Measurements from ENCODE around the gene SMYD3. TPM values are rescaled to one million over a fixed set of nuclear protein-coding genes. Genes with fewer than 3 reads are reported as not detected.

SMYD3 gene
- polyA plus RNA-seq, 1 donor from 2014 or later, result 48.6 TPM

DNA sequence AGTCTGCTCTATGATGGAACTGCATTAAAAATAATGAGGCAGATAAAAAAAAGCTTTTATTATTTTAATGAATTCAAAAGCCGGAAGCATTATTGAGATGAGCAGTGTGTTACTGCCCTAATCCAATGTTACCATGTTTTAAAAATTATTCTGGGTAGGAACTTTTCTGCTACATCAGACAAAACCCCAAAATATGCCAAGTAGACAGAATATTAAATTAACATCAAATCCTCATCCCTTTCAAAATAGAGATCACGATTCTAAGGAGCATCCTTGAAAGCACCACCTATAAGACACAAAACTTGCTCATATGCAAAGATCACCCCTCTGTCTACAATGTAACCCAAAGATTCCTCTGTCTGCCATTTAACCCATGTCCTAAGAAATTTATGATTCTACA is 357.5 kb downstream of the SMYD3 start:
- H3K79me2 ChIP-seq (replicated peaks; ENCODE audit: insufficient read depth, low read length), result no peaks in the 10 kb centered on the region
- H3K4me2 ChIP-seq (ENCODE audit: low read length), result no peak overlapping the region

DNA sequence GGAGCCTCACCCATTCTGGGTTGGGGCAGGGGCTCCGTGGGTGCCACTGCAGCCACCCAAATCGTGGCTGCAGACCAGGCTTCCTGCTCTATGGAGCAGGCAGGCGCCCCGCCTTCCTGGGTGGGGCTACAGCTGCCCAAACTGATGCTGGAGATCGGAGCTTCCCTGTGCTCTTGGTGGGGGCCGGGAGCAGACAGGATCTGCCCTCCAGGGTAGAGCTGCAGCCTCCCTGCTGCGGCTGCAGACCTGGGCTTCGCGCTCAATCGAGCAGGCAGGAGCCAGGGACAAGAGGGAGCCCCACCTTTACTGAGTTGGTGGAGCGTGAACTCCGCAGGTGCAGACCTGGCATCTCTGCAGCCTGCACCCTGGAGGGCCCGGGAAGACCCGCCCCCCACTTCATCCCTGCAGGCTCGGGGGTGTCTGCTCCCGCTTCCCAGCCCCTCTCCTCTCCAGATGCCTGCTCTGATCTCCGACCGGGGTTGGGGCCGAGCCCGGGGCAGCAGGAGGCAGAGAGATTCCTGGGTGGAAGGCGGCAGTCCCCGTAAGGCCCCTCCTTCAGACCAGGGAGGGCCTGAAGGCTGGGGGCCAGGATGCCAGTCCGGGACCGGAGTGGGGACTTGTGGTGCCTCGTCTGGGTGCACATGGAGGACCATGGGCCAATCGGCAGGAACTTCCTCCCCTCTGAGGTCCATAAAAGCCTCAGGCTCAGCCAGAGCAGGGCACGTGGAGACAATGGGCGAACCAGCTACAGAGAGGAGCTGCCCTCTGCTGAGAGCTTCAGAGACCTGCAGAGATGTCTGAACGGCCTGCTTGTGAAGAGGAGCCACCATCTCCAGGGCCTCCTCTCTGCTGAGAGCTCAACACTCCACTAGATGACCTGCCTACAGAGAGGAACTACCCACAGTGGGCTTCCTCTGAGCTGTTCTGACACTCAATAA is 359.3 kb downstream of the SMYD3 start:
- Histone ChIP-seq H3K9me3 (ENCODE audit: low read length) (no peaks in the 10 kb centered on the region), H3K36me3 (ENCODE audit: insufficient read depth, low read length) (no peaks in the 10 kb centered on the region), H3K4me2 (ENCODE audit: low read length) (no peak overlapping the region), H2AFZ (ENCODE audit: low read depth, low read length) (no peak overlapping the region), H3K27me3 (ENCODE audit: insufficient read depth, low read depth, low read length) (no peaks in the 10 kb centered on the region), H3K79me2 (replicated peaks; ENCODE audit: insufficient read depth, low read length) (no peaks in the 10 kb centered on the region), H3F3A (ENCODE audit: insufficient read depth, low read length, poor library complexity, severe bottlenecking) (no peaks in the 10 kb centered on the region), H4K20me1 (ENCODE audit: insufficient read depth) (no peaks in the 10 kb centered on the region), H3K4me3 (ENCODE audit: low read length) (no peak overlapping the region), H3K27ac (ENCODE audit: low read length) (no peak overlapping the region), H3K9me2 (ENCODE audit: insufficient read depth, low read length) (no peaks in the 10 kb centered on the region), H3K9ac (ENCODE audit: low read length) (no peak overlapping the region)
- TF ChIP-seq RAD21 (conservative IDR thresholded peaks at IDR 0.05) (no peak), EZH2 (IDR thresholded peaks at IDR 0.05; ENCODE audit: borderline replicate concordance, insufficient read depth, low read length, poor library complexity, severe bottlenecking) (no peak), EP300 (conservative IDR thresholded peaks at IDR 0.05; ENCODE audit: poor library complexity, severe bottlenecking) (no peak), TAF1 (IDR thresholded peaks at IDR 0.05; ENCODE audit: low read depth) (no peak)

More for the DNA sequence above, 357.5 kb downstream of the SMYD3 start:
- Histone ChIP-seq H3F3A (ENCODE audit: insufficient read depth, low read length, poor library complexity, severe bottlenecking) (no peaks in the 10 kb centered on the region), H3K27ac (ENCODE audit: low read length) (no peak overlapping the region), H3K9me3 (ENCODE audit: low read length) (no peaks in the 10 kb centered on the region), H3K36me3 (ENCODE audit: insufficient read depth, low read length) (no peaks in the 10 kb centered on the region), H3K9me2 (ENCODE audit: insufficient read depth, low read length) (no peaks in the 10 kb centered on the region), H4K20me1 (ENCODE audit: insufficient read depth) (no peaks in the 10 kb centered on the region), H3K9ac (ENCODE audit: low read length) (no peak overlapping the region), H3K27me3 (ENCODE audit: insufficient read depth, low read depth, low read length) (no peaks in the 10 kb centered on the region), H2AFZ (ENCODE audit: low read depth, low read length) (no peak overlapping the region), H3K4me3 (ENCODE audit: low read length) (no peak overlapping the region)
- TF ChIP-seq EP300 (conservative IDR thresholded peaks at IDR 0.05; ENCODE audit: poor library complexity, severe bottlenecking) (no peak), CTCF (IDR thresholded peaks at IDR 0.05; ENCODE audit: poor library complexity, severe bottlenecking) (no peak), POLR2AphosphoS5 (IDR thresholded peaks at IDR 0.05) (no peak), TAF1 (IDR thresholded peaks at IDR 0.05; ENCODE audit: low read depth) (no peak), MXI1 (conservative IDR thresholded peaks at IDR 0.05; ENCODE audit: poor library complexity, severe bottlenecking) (no peak), SMC3 (conservative IDR thresholded peaks at IDR 0.05; ENCODE audit: poor library complexity) (no peak), EZH2 (IDR thresholded peaks at IDR 0.05; ENCODE audit: borderline replicate concordance, insufficient read depth, low read length, poor library complexity, severe bottlenecking) (no peak), RAD21 (conservative IDR thresholded peaks at IDR 0.05) (no peak)
- TF ChIP-seq, protein P1, sequence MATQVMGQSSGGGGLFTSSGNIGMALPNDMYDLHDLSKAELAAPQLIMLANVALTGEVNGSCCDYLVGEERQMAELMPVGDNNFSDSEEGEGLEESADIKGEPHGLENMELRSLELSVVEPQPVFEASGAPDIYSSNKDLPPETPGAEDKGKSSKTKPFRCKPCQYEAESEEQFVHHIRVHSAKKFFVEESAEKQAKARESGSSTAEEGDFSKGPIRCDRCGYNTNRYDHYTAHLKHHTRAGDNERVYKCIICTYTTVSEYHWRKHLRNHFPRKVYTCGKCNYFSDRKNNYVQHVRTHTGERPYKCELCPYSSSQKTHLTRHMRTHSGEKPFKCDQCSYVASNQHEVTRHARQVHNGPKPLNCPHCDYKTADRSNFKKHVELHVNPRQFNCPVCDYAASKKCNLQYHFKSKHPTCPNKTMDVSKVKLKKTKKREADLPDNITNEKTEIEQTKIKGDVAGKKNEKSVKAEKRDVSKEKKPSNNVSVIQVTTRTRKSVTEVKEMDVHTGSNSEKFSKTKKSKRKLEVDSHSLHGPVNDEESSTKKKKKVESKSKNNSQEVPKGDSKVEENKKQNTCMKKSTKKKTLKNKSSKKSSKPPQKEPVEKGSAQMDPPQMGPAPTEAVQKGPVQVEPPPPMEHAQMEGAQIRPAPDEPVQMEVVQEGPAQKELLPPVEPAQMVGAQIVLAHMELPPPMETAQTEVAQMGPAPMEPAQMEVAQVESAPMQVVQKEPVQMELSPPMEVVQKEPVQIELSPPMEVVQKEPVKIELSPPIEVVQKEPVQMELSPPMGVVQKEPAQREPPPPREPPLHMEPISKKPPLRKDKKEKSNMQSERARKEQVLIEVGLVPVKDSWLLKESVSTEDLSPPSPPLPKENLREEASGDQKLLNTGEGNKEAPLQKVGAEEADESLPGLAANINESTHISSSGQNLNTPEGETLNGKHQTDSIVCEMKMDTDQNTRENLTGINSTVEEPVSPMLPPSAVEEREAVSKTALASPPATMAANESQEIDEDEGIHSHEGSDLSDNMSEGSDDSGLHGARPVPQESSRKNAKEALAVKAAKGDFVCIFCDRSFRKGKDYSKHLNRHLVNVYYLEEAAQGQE (IDR thresholded peaks at IDR 0.05; ENCODE audit: borderline replicate concordance), result no peak

Data from neural cell (in vitro differentiated cells).